ENCODE data around the gene KRTAP29-1.
"Not testable (repeated sequence)": the region's sequence is repeated elsewhere in the genome, so short reads cannot be mapped to it uniquely, and the experiment has no call there.

Gene KRTAP29-1

DNA sequence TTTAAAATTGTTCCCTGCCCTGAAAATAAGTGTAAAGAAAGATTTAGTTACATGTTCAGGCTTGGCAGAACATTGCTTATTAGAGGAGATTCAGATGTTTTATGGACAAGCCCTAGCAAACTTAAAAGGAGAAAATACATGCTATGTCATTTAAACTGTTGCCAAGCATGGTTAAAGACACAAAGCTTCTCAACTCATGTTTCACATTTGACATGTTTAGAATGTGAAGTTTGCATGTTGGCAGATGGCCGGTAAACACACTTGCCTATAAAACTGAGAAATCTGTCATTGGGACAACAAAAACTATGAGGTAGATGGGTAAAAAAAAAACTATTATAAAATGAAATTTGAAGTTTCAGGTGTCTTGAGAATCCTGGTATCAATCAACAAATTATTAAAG lies 5.8 kb downstream of the KRTAP29-1 start:
- DNase-seq: no peak

DNA sequence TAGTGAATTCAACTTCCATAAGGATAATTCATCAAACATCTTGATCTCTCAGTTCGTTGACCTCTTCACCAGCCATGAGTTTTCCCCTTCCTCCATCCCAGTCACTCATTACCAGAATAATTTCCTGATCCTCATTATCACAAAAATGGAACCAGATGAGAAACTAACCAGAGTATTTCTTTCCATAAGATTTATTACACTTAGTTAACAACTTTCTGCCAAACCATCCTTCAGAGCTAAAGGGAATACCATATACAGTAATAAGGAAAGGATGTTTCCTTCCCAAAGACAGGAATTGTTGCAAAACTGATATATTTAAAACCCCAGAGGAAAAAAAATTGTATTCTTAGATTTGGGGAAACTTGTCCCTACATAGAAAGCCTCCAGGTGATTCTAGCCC lies 8.6 kb downstream of the KRTAP29-1 start:
- no peak for DNase-seq

- DNase-seq: no peak
Measured at GRCh38 chr17:41287050-41287449, 15.6 kb downstream of the KRTAP29-1 start.

DNA sequence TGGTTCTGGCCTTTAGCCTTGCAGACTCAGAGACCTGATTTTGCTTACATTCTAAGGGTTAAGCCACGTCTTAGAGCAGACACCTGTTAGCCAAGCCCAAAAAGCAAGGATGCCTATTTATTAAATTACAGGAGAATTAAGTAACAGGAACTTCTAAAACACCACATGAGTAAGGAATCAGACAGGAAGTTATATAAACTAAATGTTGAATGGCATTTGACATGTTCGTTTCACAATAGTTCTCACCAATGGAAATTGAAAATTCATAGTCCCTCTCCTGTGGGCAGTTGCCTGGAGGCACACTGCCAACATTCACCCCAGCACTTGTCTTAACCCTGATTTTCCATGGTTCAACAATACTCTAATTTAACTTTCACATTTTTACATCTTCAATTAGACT lies 18.1 kb downstream of the KRTAP29-1 start:
- peak; percentile 60 for DNase-seq

GRCh38 chr17:41284043-41284442 lies 18.6 kb downstream of the KRTAP29-1 start:
- peak; percentile 48 for DNase-seq

DNA sequence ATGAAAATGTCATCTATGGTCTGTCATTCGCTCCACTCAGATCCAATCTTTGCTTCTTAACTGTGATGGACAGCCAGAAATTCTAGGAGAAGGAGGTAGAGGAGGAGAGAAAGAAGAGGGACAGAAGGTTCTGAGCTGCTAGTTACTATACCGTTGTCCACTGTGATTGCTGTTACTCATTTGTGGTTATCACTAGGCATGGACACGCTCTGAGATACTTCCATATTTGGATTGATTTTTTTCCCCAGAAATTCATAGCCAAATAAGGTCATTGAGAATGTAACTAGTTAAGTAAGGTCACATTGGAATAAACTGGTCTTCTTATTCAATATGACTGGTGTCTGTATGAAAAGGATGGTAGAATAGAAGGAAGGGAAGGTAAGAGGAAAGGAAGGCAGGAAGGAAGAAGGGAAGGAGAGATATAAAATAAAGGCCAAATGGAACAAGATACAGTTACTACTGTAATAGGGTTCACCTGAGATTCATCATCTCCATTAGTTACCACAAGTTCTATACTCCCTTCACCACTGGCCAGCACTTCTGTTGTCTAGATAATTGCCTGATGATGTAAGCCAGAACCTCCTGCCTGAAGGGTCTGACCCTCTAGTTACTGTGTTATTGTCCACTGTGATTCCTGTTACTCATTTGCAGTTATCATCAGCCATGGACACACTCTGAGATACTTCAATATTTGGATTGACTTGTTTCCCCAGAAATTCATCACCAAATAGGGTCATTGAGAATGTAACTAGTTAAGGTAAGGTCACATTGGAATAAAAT lies 24.3 kb downstream of the KRTAP29-1 start:
- peak; percentile 39 for DNase-seq

DNA sequence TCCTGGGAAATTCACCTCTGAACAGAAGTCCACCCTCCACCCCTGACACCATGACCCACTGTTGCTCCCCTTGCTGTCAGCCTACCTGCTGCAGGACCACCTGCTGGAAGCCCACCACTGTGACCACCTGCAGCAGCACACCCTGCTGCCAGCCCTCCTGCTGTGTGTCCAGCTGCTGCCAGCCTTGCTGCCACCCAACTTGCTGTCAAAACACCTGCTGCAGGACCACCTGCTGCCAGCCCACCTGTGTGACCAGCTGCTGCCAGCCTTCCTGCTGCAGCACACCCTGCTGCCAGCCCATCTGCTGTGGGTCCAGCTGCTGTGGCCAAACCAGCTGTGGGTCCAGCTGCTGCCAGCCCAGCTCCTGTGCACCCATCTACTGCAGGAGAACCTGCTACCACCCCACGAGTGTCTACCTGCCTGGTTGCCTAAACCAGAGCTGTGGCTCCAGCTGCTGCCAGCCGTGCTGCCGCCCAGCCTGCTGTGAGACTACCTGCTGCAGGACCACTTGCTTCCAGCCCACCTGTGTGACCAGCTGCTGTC lies 26.9 kb downstream of the KRTAP29-1 start, which contains the start of gene KRTAP9-7:
KRTAP9-7 (plus strand) TSS at position 51 of the 543 bp plus-strand sequence; CDS start at position 51, 0 bp downstream.
- not testable (repeated sequence) for DNase-seq

DNA sequence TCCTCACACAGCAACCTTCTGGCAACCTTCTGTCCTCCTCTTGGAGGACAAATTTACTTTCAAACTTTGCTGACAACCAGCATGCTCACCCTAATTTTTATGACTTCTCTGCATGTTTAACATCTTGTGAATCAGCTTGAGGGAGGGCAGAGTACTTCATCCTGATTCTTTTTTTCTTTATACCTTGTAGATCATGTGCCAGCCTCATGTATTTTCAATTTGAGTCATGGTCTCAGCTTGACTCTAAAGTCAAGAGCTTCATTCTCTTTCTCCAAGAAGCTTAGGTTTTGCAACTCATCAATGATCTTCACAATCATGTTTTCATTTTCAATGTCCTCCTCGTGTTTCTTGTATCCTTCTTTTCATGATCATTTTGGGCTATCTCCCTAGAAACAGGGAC lies 30.8 kb downstream of the KRTAP29-1 start:
- DNase-seq: no peak

DNA sequence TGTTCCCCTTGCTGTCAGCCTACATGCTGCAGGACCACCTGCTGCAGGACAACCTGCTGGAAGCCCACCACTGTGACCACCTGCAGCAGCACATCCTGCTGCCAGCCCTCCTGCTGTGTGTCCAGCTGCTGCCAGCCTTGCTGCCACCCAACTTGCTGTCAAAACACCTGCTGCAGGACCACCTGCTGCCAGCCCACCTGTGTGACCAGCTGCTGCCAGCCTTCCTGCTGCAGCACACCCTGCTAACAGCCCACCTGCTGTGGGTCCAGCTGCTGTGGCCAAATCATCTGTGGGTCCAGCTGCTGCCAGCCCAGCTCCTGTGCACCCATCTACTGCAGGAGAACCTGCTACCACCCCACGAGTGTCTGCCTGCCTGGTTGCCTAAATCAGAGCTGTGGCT lies 31.3 kb downstream of the KRTAP29-1 start:
- DNase-seq: not testable (repeated sequence)

- no peak for DNase-seq
Measured at GRCh38 chr17:41267711-41268110, 34.9 kb downstream of the KRTAP29-1 start.

DNA sequence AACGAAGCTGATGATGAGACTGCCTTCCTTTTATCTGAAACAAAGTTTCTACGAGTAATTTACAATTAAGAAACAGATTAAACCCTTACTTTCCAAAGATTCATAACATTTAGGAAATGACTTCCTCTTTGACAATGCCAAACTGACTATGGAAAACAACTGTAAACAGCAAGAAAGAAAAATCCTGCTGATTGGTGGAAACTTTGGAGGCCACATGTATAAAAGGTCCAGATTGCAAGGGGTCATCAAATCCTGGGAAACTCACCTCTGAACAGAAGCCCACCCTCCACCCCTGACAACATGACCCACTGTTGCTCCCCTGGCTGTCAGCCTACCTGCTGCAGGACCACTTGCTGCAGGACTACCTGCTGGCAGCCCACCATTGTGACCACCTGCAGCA lies 37.6 kb downstream of the KRTAP29-1 start, which contains the start of gene KRTAP9-6:
KRTAP9-6 (plus strand) TSS at position 301 of the 400 bp plus-strand sequence; CDS start at position 301, 0 bp downstream.
- no peak for DNase-seq

- DNase-seq: no peak
Measured at GRCh38 chr17:41264599-41264998, 38.1 kb downstream of the KRTAP29-1 start.

DNA sequence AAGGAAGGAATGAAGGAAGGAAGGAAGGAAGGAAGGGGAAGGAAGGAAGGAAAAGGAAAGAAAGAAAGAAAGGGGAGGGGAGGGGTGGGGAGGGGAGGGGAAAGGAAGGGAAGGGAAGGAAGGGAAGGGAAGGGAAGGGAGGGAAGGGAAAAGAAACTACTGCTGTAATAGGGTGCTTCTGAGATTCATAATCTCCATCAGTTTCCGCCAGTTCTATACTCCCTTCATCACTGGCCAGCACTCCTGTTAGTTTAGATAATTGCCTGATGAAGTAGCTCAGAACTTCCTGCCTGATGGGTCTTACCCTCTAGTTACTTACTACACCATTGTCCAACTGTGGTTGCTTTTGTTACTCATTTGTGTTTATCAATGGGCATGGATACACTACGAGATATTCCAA lies 39.4 kb downstream of the KRTAP29-1 start:
- DNase-seq: no peak

- no peak for DNase-seq
Measured at GRCh38 chr17:41258406-41258805, 44.2 kb downstream of the KRTAP29-1 start.

DNA sequence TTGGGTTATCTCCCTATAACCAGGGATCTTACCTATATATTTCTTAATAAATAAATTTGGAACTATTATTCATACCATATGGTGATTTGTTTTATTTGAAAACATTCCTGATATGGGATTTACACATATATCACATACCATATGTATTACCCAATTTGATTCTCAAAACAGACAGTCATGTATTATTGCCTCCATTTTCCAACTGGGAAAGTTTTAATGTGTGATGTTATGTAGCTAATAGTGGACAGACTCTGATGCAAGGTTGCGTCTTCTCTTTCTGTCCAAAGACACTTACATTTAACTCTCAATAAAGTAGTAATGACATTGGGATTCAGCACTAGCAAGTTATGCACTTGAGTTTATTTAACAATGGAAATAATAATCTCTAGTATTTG lies 46.4 kb downstream of the KRTAP29-1 start:
- no peak for DNase-seq

- DNase-seq: not testable (repeated sequence)
Measured at GRCh38 chr17:41255381-41256290, 47.0 kb downstream of the KRTAP29-1 start, which contains the start of gene KRTAP9-9. Gene KRTAP9-9, plus strand, starts transcription at chr17:41255384.

DNA sequence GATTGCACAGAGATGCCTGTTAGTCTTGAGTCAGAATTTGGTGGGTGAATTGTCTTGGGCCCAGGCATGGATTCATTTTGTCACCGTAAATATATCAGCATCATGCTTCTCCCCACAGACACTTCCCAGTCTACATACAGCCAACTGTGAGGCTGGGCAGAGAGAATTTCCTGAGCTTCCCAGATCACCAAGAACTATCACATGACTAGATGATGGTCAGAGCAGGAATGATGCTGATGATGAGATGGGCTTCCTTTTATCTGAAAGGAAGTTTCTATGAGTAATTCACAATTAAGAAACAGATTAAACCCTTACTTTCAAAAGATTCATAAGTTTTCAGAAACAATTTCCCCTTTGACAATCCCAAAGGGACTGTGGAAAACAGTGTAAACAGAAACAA lies 47.8 kb downstream of the KRTAP29-1 start:
- no peak for DNase-seq

Measured in NCI-H226 (cell line).